ENCODE results near the gene INCA1.

INCA1 gene

GRCh38 chr17:4972752-4973151, 24.6 kb downstream of the INCA1 start:
- no peak for DNase-seq

- no peak for DNase-seq
Observed at GRCh38 chr17:4972322-4972721, 25.0 kb downstream of the INCA1 start.

- DNase-seq = no peak
Observed at GRCh38 chr17:4971826-4972225, 25.5 kb downstream of the INCA1 start.

GRCh38 chr17:4970273-4970672, 27.0 kb downstream of the INCA1 start:
- no peak for DNase-seq

- no peak for DNase-seq
Observed at GRCh38 chr17:4969551-4970173, 27.7 kb downstream of the INCA1 start.

GRCh38 chr17:4969047-4969550, 28.2 kb downstream of the INCA1 start:
- no peak for DNase-seq

GRCh38 chr17:4968486-4969046, 28.8 kb downstream of the INCA1 start:
- DNase-seq = peak in 10 of 58 donors; percentile 10 to 48 (median 30)

GRCh38 chr17:4967539-4968485, 29.5 kb downstream of the INCA1 start, which contains the start of gene SPAG7:
TSS of gene SPAG7 (minus strand) at chr17:4967817. CDS start at chr17:4967804, 13 bp downstream.
- DNase-seq = peak in 57 of 58 donors; percentile 91 to 100 (median 97)

- DNase-seq = peak in 57 of 58 donors; percentile 93 to 100 (median 99)
Observed at GRCh38 chr17:4966844-4967538, 30.3 kb downstream of the INCA1 start.

GRCh38 chr17:4965311-4965986, 31.9 kb downstream of the INCA1 start:
- DNase-seq = no peak

- DNase-seq = no peak
Observed at GRCh38 chr17:4960279-4960922, 36.9 kb downstream of the INCA1 start.

GRCh38 chr17:4959261-4959965, 37.9 kb downstream of the INCA1 start:
- no peak for DNase-seq

GRCh38 chr17:4958102-4958501, 39.2 kb downstream of the INCA1 start:
- DNase-seq = no peak

GRCh38 chr17:4956493-4957061, 40.7 kb downstream of the INCA1 start:
- DNase-seq = no peak

- DNase-seq = no peak
Observed at GRCh38 chr17:4955091-4955490, 42.2 kb downstream of the INCA1 start.

GRCh38 chr17:4953451-4953961, 43.8 kb downstream of the INCA1 start:
- no peak for DNase-seq

GRCh38 chr17:4951486-4951885, 45.8 kb downstream of the INCA1 start:
- DNase-seq = no peak

GRCh38 chr17:4950746-4951204, 46.5 kb downstream of the INCA1 start, which contains the start of gene ENO3:
TSS of gene ENO3 (plus strand) at chr17:4951119. CDS start at chr17:4951830, 711 bp downstream.
- peak in 1 of 58 donors; percentile 6 for DNase-seq
